ENCODE measurements around the gene MICA. TPM values are rescaled to one million over a fixed set of nuclear protein-coding genes. Genes with fewer than 3 reads are reported as not detected.

The MICA gene
- total RNA-seq, 1 donor from 2014 or later, result 56.3 TPM

GRCh38 chr6:31356216-31356945 lies 47.0 kb upstream of the MICA start:
- peak overlapping the region; percentile 8 for H3K27ac Mint-ChIP-seq (ENCODE audit: unreplicated experiment)
- peak overlapping the region; percentile 81 for H3K4me3 Mint-ChIP-seq (ENCODE audit: unreplicated experiment)
- peaks cover 15% of the 10 kb centered on the region for H3K4me1 Mint-ChIP-seq (ENCODE audit: low read depth)
- H3K27me3 Mint-ChIP-seq (ENCODE audit: low read depth), result peaks cover 47% of the 10 kb centered on the region
- H3K36me3 Mint-ChIP-seq (ENCODE audit: low read depth), result peaks cover 15% of the 10 kb centered on the region
- TF ChIP-seq CTCF (IDR thresholded peaks at IDR 0.05), result no peak
- DNase-seq (ENCODE audit: low spot score), result no peak
- H3K9me3 Mint-ChIP-seq (ENCODE audit: low read depth), result peaks cover 5% of the 10 kb centered on the region

DNA sequence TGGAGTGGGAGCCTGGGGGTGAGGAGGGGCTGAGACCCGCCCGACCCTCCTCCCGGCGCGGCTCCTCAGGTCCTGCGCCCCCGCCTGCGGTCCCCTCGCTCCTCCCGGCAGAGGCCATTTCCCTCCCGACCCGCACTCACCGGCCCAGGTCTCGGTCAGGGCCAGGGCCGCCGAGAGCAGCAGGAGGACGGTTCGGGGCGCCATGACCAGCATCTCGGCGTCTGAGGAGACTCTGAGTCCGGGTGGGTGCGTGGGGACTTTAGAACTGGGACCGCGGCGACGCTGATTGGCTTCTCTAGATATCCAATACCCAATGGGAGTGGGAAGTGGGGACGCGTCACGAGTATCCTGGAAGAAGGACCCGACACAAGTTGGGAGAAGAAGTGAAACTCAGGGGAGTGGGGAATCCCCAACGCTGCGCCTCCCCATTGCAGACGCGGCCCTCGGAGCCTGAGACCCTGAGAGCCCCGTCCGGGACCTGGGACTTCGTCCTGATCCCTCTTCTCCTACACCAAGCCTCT lies 46.4 kb upstream of the MICA start, which contains the start of gene HLA-B:
Gene HLA-B, minus strand, starts transcription at position 234 of the 521 bp plus-strand sequence. Its CDS starts 21 bp downstream, at position 213.
- peaks cover 8% of the 10 kb centered on the region for H3K9me3 Mint-ChIP-seq (ENCODE audit: low read depth)
- peaks cover 48% of the 10 kb centered on the region for H3K27me3 Mint-ChIP-seq (ENCODE audit: low read depth)
- H3K36me3 Mint-ChIP-seq (ENCODE audit: low read depth), result peaks cover 15% of the 10 kb centered on the region
- peak within 1 kb of the TSS; percentile 81 for H3K4me3 Mint-ChIP-seq (ENCODE audit: unreplicated experiment)
- no peak for TF ChIP-seq CTCF (IDR thresholded peaks at IDR 0.05)
- peak within 1 kb of the TSS; percentile 84 for H3K27ac Mint-ChIP-seq (ENCODE audit: unreplicated experiment)
- H3K4me1 Mint-ChIP-seq (ENCODE audit: low read depth), result peaks cover 15% of the 10 kb centered on the region
- no peak for DNase-seq (ENCODE audit: low spot score)

GRCh38 chr6:31357886-31358285 lies 45.5 kb upstream of the MICA start:
- Mint-ChIP-seq H3K27ac (ENCODE audit: unreplicated experiment) (peak overlapping the region; percentile 22), H3K36me3 (ENCODE audit: low read depth) (peaks cover 15% of the 10 kb centered on the region), H3K27me3 (ENCODE audit: low read depth) (peaks cover 46% of the 10 kb centered on the region), H3K9me3 (ENCODE audit: low read depth) (peaks cover 9% of the 10 kb centered on the region), H3K4me3 (ENCODE audit: unreplicated experiment) (peak overlapping the region; percentile 81), H3K4me1 (ENCODE audit: low read depth) (peaks cover 15% of the 10 kb centered on the region)
- DNase-seq (ENCODE audit: low spot score), result no peak
- TF ChIP-seq CTCF (IDR thresholded peaks at IDR 0.05), result no peak

DNA sequence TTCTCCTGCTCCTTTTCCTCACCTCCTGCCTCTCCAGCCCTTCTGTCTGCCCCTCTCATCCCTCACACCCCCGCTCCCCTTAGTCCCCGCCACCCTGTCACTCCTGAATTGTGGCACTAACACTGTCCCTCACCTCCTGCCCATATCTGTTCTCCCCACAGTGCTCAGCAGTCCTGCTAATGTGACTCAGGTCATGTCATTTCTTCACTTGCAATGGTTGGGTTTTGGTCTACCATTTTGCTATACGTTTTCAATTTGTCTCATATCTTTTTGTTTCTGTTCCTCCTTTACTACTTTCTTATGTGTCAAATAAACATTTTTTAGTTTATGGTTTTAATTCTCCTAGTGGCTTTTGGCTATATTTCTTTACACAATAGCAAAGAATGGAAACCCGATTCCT lies 45.1 kb upstream of the MICA start:
- H3K36me3 Mint-ChIP-seq (ENCODE audit: low read depth), result peaks cover 14% of the 10 kb centered on the region
- TF ChIP-seq CTCF (IDR thresholded peaks at IDR 0.05), result no peak
- H3K9me3 Mint-ChIP-seq (ENCODE audit: low read depth), result peaks cover 9% of the 10 kb centered on the region
- no peak overlapping the region for H3K27ac Mint-ChIP-seq (ENCODE audit: unreplicated experiment)
- peaks cover 15% of the 10 kb centered on the region for H3K4me1 Mint-ChIP-seq (ENCODE audit: low read depth)
- no peak for DNase-seq (ENCODE audit: low spot score)
- peaks cover 45% of the 10 kb centered on the region for H3K27me3 Mint-ChIP-seq (ENCODE audit: low read depth)
- H3K4me3 Mint-ChIP-seq (ENCODE audit: unreplicated experiment), result no peak overlapping the region

DNA sequence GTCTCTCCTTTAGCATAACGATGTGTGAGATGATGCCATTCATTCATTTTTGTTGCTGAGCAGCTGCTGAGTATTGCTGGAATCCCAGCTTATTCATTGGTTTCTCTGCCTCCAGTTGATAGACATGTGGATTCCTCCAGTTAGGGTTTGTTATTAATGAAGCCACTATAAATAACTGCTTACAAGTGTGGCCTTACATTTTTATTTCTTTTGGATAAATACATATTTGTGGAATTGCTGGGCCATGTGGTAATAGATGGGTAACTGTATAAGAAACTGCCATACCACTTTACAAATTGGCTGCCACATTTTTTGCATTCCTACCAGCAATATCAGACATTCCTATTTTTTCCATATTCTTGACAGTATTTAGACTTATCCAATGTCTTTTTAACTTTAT lies 43.8 kb upstream of the MICA start:
- H3K27me3 Mint-ChIP-seq (ENCODE audit: low read depth), result peaks cover 55% of the 10 kb centered on the region
- TF ChIP-seq CTCF (IDR thresholded peaks at IDR 0.05), result no peak
- no peak overlapping the region for H3K27ac Mint-ChIP-seq (ENCODE audit: unreplicated experiment)
- peaks cover 9% of the 10 kb centered on the region for H3K9me3 Mint-ChIP-seq (ENCODE audit: low read depth)
- H3K4me3 Mint-ChIP-seq (ENCODE audit: unreplicated experiment), result no peak overlapping the region
- H3K36me3 Mint-ChIP-seq (ENCODE audit: low read depth), result peaks cover 6% of the 10 kb centered on the region
- peaks cover 15% of the 10 kb centered on the region for H3K4me1 Mint-ChIP-seq (ENCODE audit: low read depth)
- DNase-seq (ENCODE audit: low spot score), result no peak
